ENCODE measurements around the gene TFAP2B.

The TFAP2B gene

DNA sequence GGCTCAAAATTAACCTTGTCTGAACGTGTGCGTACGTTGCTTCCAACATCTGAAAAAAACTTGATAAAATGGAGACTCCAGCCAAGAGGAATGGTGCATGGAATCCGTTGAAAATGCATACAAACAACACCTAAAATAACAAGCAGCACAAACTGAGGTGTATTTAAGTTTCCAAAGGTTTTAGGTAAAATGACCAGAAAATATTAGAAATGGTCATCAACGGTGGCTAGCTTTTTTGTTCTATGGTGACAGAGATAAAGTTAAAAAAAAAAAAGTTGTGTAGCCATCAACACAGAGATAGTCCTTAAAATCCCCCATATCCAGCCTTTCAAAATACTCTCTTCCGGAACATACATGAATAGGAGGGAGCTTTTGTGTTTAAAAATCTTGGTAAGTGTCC is 651 bp upstream of the TFAP2B start:
- H3K4me3 Mint-ChIP-seq, result no peak overlapping the region
- peaks cover 85% of the 10 kb centered on the region for H3K27me3 Mint-ChIP-seq
- no peak overlapping the region for H3K27ac Mint-ChIP-seq (ENCODE audit: low read depth)
- no peaks in the 10 kb centered on the region for H3K9me3 Mint-ChIP-seq
- no peaks in the 10 kb centered on the region for H3K36me3 Mint-ChIP-seq (ENCODE audit: insufficient read depth)
- H3K4me1 Mint-ChIP-seq, result peaks cover 6% of the 10 kb centered on the region
- DNase-seq (ENCODE audit: low spot score in 2 of 2) (no peak), ATAC-seq (replicated peaks; ENCODE audit: extremely low read depth, poor library complexity, severe bottlenecking) (no peak)

DNA sequence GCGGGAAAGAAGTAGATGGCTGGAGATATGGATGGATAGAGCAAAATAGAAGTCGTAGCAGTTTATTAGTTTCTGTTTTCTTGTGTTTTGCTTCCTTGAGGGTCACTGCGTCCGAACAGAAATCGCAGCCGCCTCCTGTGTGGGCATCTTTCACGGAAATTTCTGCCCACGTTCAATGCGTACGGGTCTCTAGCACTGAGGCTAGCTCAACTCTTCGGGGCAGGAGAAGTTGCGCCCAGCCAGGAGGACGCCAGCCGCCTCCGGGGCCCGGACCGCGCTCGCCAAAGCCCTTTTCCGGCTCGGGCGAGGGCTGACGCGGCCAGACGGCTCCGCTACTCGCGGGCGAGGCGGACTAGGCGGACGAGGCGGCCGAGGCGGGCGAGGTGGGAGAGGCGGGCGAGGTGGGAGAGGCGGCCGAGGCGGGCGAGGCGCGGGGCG is 814 bp downstream of the TFAP2B start:
- no peaks in the 10 kb centered on the region for H3K36me3 Mint-ChIP-seq (ENCODE audit: insufficient read depth)
- no peaks in the 10 kb centered on the region for H3K9me3 Mint-ChIP-seq
- peaks cover 91% of the 10 kb centered on the region for H3K27me3 Mint-ChIP-seq
- no peak for DNase-seq (ENCODE audit: low spot score in 2 of 2)
- H3K4me1 Mint-ChIP-seq, result peaks cover 6% of the 10 kb centered on the region
- no peak overlapping the region for H3K4me3 Mint-ChIP-seq
- no peak for ATAC-seq (replicated peaks; ENCODE audit: extremely low read depth, poor library complexity, severe bottlenecking)
- no peak overlapping the region for H3K27ac Mint-ChIP-seq (ENCODE audit: low read depth)

GRCh38 chr6:50819904-50820868 is 1.5 kb downstream of the TFAP2B start:
- ATAC-seq (replicated peaks; ENCODE audit: extremely low read depth, poor library complexity, severe bottlenecking), result no peak
- H3K4me3 Mint-ChIP-seq, result no peak overlapping the region
- no peaks in the 10 kb centered on the region for H3K9me3 Mint-ChIP-seq
- H3K36me3 Mint-ChIP-seq (ENCODE audit: insufficient read depth), result no peaks in the 10 kb centered on the region
- H3K27me3 Mint-ChIP-seq, result peaks cover 91% of the 10 kb centered on the region
- no peak for DNase-seq (ENCODE audit: low spot score in 2 of 2)
- H3K4me1 Mint-ChIP-seq, result peaks cover 6% of the 10 kb centered on the region
- H3K27ac Mint-ChIP-seq (ENCODE audit: low read depth), result no peak overlapping the region

GRCh38 chr6:50820869-50821264 is 2.2 kb downstream of the TFAP2B start:
- ATAC-seq (replicated peaks; ENCODE audit: extremely low read depth, poor library complexity, severe bottlenecking), result no peak
- Mint-ChIP-seq H3K9me3 (no peaks in the 10 kb centered on the region), H3K36me3 (ENCODE audit: insufficient read depth) (no peaks in the 10 kb centered on the region), H3K27me3 (peaks cover 91% of the 10 kb centered on the region), H3K4me3 (no peak overlapping the region), H3K27ac (ENCODE audit: low read depth) (no peak overlapping the region), H3K4me1 (peaks cover under 1% of the 10 kb centered on the region)
- DNase-seq (ENCODE audit: low spot score in 2 of 2), result no peak

GRCh38 chr6:50821441-50822077 is 2.9 kb downstream of the TFAP2B start:
- H3K36me3 Mint-ChIP-seq (ENCODE audit: insufficient read depth), result no peaks in the 10 kb centered on the region
- H3K27ac Mint-ChIP-seq (ENCODE audit: low read depth), result no peak overlapping the region
- H3K4me1 Mint-ChIP-seq, result no peaks in the 10 kb centered on the region
- DNase-seq (ENCODE audit: low spot score in 2 of 2) (no peak), ATAC-seq (replicated peaks; ENCODE audit: extremely low read depth, poor library complexity, severe bottlenecking) (no peak)
- no peak overlapping the region for H3K4me3 Mint-ChIP-seq
- peaks cover 95% of the 10 kb centered on the region for H3K27me3 Mint-ChIP-seq
- peaks cover 5% of the 10 kb centered on the region for H3K9me3 Mint-ChIP-seq

DNA sequence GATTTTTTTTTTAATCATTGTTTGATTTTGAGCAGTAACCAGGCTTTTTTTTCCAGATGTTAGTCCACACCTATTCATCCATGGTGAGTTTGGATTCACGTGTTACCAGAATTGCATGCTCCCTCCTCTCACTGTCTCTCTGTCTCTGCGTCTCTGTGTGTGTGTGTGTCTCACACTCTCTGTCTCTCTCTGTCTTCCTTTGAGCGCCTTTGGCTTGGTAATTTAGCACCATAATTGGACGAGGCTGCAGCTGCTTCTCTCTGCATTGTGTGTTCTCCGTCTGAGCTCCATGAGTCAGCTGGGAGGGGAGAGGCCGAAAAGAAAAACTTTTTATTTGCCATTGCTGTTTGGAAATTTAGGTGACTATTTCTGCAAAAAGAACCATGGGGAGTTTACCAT is 3.4 kb downstream of the TFAP2B start:
- Mint-ChIP-seq H3K4me1 (no peaks in the 10 kb centered on the region), H3K4me3 (no peak overlapping the region), H3K9me3 (peaks cover 5% of the 10 kb centered on the region), H3K27me3 (peaks cover 95% of the 10 kb centered on the region), H3K36me3 (ENCODE audit: insufficient read depth) (no peaks in the 10 kb centered on the region), H3K27ac (ENCODE audit: low read depth) (no peak overlapping the region)
- DNase-seq (ENCODE audit: low spot score in 2 of 2), result no peak
- no peak for ATAC-seq (replicated peaks; ENCODE audit: extremely low read depth, poor library complexity, severe bottlenecking)

DNA sequence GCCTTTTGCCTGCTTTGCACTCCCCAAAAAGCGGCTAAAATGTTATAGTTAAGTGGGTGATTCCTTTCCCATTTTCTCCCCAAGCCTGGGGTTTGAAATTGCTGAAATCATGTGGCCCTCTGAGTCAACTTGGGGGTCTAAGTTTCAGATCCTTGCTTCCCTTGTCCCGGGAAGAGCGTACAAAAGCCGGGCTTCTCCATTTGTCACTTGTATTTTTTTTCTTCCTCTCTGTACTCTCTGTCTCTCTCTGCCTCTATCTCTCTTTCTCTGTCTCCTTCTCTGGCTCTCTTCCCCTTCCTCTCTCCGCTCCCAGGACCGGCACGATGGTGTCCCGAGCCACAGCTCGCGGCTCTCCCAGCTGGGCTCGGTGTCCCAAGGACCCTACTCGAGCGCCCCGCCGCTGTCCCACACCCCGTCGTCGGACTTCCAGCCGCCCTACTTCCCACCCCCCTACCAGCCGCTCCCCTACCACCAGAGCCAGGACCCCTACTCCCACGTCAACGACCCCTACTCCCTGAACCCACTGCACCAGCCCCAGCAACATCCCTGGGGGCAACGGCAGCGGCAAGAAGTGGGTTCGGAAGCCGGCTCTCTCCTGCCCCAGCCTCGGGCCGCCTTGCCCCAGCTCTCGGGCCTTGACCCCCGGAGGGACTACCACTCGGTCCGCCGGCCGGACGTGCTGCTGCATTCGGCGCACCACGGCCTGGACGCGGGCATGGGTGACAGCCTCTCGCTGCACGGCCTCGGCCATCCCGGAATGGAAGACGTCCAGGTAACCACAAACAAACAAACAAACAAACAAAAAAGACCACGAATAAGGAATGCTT is 4.6 kb downstream of the TFAP2B start:
- H3K27ac Mint-ChIP-seq (ENCODE audit: low read depth), result no peak overlapping the region
- DNase-seq (ENCODE audit: low spot score in 2 of 2) (no peak), ATAC-seq (replicated peaks; ENCODE audit: extremely low read depth, poor library complexity, severe bottlenecking) (no peak)
- H3K9me3 Mint-ChIP-seq, result peaks cover 5% of the 10 kb centered on the region
- peaks cover 92% of the 10 kb centered on the region for H3K27me3 Mint-ChIP-seq
- no peaks in the 10 kb centered on the region for H3K36me3 Mint-ChIP-seq (ENCODE audit: insufficient read depth)
- H3K4me3 Mint-ChIP-seq, result no peak overlapping the region
- no peaks in the 10 kb centered on the region for H3K4me1 Mint-ChIP-seq

DNA sequence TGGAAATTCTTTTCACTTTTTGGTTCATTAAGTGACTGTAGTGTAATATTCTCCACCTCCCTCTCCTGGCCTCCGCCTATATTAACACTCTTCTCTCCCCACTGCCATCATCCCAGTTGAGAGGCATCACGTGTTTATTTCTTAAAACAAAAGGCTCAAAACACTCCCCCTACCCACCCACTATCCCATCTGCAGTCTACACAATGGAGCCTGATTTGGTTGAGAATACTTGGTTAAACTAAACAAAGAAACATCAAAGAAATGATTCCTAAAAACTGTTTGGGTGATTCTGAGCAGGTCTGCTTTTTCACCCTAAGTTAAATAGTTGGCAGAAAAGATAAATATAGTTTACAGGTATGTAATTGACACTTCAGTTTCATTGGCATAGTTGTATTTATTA is 5.9 kb downstream of the TFAP2B start:
- H3K9me3 Mint-ChIP-seq, result peaks cover 5% of the 10 kb centered on the region
- ATAC-seq (replicated peaks; ENCODE audit: extremely low read depth, poor library complexity, severe bottlenecking), result no peak
- no peak overlapping the region for H3K27ac Mint-ChIP-seq (ENCODE audit: low read depth)
- no peaks in the 10 kb centered on the region for H3K4me1 Mint-ChIP-seq
- H3K36me3 Mint-ChIP-seq (ENCODE audit: insufficient read depth), result no peaks in the 10 kb centered on the region
- no peak for DNase-seq (ENCODE audit: low spot score in 2 of 2)
- H3K27me3 Mint-ChIP-seq, result peaks cover 82% of the 10 kb centered on the region
- H3K4me3 Mint-ChIP-seq, result no peak overlapping the region

DNA sequence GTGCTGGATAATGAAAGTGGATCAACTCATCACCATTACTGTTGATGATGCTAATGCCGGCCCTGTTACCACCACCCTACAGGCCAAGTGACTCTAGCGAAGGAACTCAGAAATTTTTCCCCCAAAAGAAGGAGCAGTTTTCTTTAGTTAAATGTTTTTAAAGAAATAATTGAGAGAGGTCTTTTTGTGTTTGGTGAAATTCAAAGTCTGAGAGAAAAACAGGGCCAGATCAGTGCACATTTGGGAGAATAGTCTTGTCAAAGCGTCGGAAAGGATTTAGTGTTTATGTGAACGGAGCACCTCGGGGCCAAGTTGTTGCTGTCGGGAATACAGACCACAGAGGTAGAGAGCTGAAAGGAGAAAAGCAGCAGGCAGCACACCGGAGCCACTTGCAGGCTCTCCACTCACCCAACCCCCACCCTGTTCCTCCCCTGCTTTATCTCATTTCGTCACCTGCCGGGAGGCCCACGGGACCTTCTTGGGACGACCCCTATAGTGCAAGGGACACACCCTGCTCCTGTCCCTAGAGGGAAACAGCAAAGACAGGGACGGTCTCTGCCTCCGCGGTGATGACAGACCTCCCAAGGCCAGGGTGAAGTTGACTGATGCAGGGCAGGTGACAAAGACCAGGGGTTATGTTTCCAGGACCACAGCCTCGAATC is 6.8 kb downstream of the TFAP2B start:
- DNase-seq (ENCODE audit: low spot score in 2 of 2) (no peak), ATAC-seq (replicated peaks; ENCODE audit: extremely low read depth, poor library complexity, severe bottlenecking) (no peak)
- H3K4me3 Mint-ChIP-seq, result no peak overlapping the region
- H3K4me1 Mint-ChIP-seq, result no peaks in the 10 kb centered on the region
- H3K27ac Mint-ChIP-seq (ENCODE audit: low read depth), result no peak overlapping the region
- no peaks in the 10 kb centered on the region for H3K36me3 Mint-ChIP-seq (ENCODE audit: insufficient read depth)
- peaks cover 5% of the 10 kb centered on the region for H3K9me3 Mint-ChIP-seq
- H3K27me3 Mint-ChIP-seq, result peaks cover 73% of the 10 kb centered on the region

- Mint-ChIP-seq H3K9me3 (peaks cover 5% of the 10 kb centered on the region), H3K27me3 (peaks cover 66% of the 10 kb centered on the region)
These were observed 7.5 kb downstream of the TFAP2B start for GRCh38 chr6:50826037-50826761.

GRCh38 chr6:50826803-50827202 is 8.1 kb downstream of the TFAP2B start:
- no peaks in the 10 kb centered on the region for H3K36me3 Mint-ChIP-seq (ENCODE audit: insufficient read depth)
- no peak for DNase-seq (ENCODE audit: low spot score in 2 of 2)
- peaks cover 5% of the 10 kb centered on the region for H3K9me3 Mint-ChIP-seq
- ATAC-seq (replicated peaks; ENCODE audit: extremely low read depth, poor library complexity, severe bottlenecking), result no peak
- no peak overlapping the region for H3K4me3 Mint-ChIP-seq
- H3K27ac Mint-ChIP-seq (ENCODE audit: low read depth), result no peak overlapping the region
- H3K4me1 Mint-ChIP-seq, result no peaks in the 10 kb centered on the region
- peaks cover 60% of the 10 kb centered on the region for H3K27me3 Mint-ChIP-seq

More at GRCh38 chr6:50826037-50826761, 7.5 kb downstream of the TFAP2B start:
- DNase-seq (ENCODE audit: low spot score in 2 of 2) (no peak), ATAC-seq (replicated peaks; ENCODE audit: extremely low read depth, poor library complexity, severe bottlenecking) (no peak)
- no peak overlapping the region for H3K4me3 Mint-ChIP-seq
- no peaks in the 10 kb centered on the region for H3K36me3 Mint-ChIP-seq (ENCODE audit: insufficient read depth)
- no peak overlapping the region for H3K27ac Mint-ChIP-seq (ENCODE audit: low read depth)
- H3K4me1 Mint-ChIP-seq, result no peaks in the 10 kb centered on the region
